Tibial nerve (tissue), 3 donors: ENCODE data around the gene AANAT.

Experiments
- CTCF ChIP-seq, 5 experiments: fragments of 200-600 bp in 3 of 5; fragments of 450-650 bp in 2 of 5; sonication (generic) in 3 of 5; IDR thresholded peaks; one replicate each; pipeline ENCODE4 v1.5.1; 2016 to 2019; ENCODE audit warnings: antibody characterized with exemption in 5 of 5, mild to moderate bottlenecking in 3 of 5, moderate library complexity in 2 of 5
- POLR2A ChIP-seq, 2 donors: fragments of 450-650 bp; IDR thresholded peaks; one replicate each; pipeline ENCODE4 v1.6.1; 2017; ENCODE audit warnings: antibody characterized with exemption in 2 of 2, mild to moderate bottlenecking in 2 of 2, moderate library complexity in 2 of 2

GRCh38 chr17:76467366-76467765 is at the start of gene AANAT:
- no peak for TF ChIP-seq POLR2A (IDR thresholded peaks at IDR 0.05)
- no peak for TF ChIP-seq CTCF (IDR thresholded peaks at IDR 0.05)
